H1 (cell line): Measurements from ENCODE around the gene CACNB2. TPM values are rescaled to one million over a fixed set of nuclear protein-coding genes. Genes with fewer than 3 reads are reported as not detected.

Experiments used
- CTCF ChIA-PET: fragments of 300-600 bp; sonication (Branson Sonifier 250); formaldehyde crosslinking; loops from one replicate; lab custom pipeline; 2021; ENCODE audit not compliant: partially characterized antibody; lab: Charles Lee
- POLR2A ChIA-PET: fragments of 300-600 bp; sonication (Branson Sonifier 250); formaldehyde crosslinking; loops from one replicate; lab custom pipeline; 2021; ENCODE audit warnings: inconsistent platforms; ENCODE audit not compliant: partially characterized antibody; lab: Charles Lee
- DNase-seq, 2 experiments: peaks; one replicate each; pipeline versions ENCODE4 v3.0.0 to v3.0.0-alpha.2; 2010 to 2022; ENCODE audit warnings: low spot score in 2 of 2, low read depth in 1 of 2, mixed read lengths in 1 of 2
- FAIRE-seq: peaks from 2 replicates; lab custom pipeline; 2011; peaks lifted over from hg19 to GRCh38; lab: Jason Lieb, UNC
- H2AFZ ChIP-seq: 2 replicates; pipeline ENCODE4 v1.8.1; 2012; ENCODE audit warnings: low read length, inconsistent platforms
- H2AK5ac ChIP-seq: 2 replicates; pipeline ENCODE4 v1.6.1; 2013; ENCODE audit warnings: low read depth, low read length
- H2BK120ac ChIP-seq: replicated peaks from 2 replicates; pipeline ENCODE3; 2013; ENCODE audit warnings: low read depth, low read length, inconsistent platforms
- H2BK12ac ChIP-seq: 2 replicates; pipeline ENCODE4 v1.6.1; 2013; ENCODE audit warnings: low read depth, low read length
- H2BK15ac ChIP-seq: 2 replicates; pipeline ENCODE4 v1.6.1; 2013; ENCODE audit warnings: low read length
- H2BK20ac ChIP-seq: 2 replicates; pipeline ENCODE4 v1.6.1; 2013; ENCODE audit warnings: low read length
- H2BK5ac ChIP-seq: 2 replicates; pipeline ENCODE4 v1.6.1; 2013; ENCODE audit warnings: low read depth, low read length
- H3K14ac ChIP-seq: 2 replicates; pipeline ENCODE4 v1.6.1; 2013; ENCODE audit warnings: inconsistent platforms; ENCODE audit not compliant: insufficient read length
- H3K18ac ChIP-seq: 2 replicates; pipeline ENCODE4 v1.6.1; 2013; ENCODE audit warnings: low read length; ENCODE audit errors: extremely low read depth
- H3K23ac ChIP-seq: 2 replicates; pipeline ENCODE4 v1.6.1; 2013; ENCODE audit warnings: inconsistent platforms; ENCODE audit not compliant: insufficient read length
- H3K23me2 ChIP-seq: 2 replicates; pipeline ENCODE4 v1.6.1; 2013; ENCODE audit warnings: low read depth, low read length
- H3K27ac ChIP-seq: 2 replicates; pipeline ENCODE4 v1.6.1; 2011; ENCODE audit warnings: low read depth, low read length, inconsistent platforms
- H3K27me3 ChIP-seq, 4 experiments: replicated peaks in 1 of 4; 1 replicate in 1 of 4; 2 replicates in 3 of 4; pipeline versions ENCODE4 v1.6.1 to v1.8.1; 2011 to 2013; ENCODE audit warnings: low read length in 3 of 4, mild to moderate bottlenecking in 3 of 4, inconsistent platforms in 2 of 4, mixed read lengths in 2 of 4, moderate library complexity in 1 of 4; ENCODE audit not compliant: control insufficient read depth in 3 of 4, insufficient read depth in 3 of 4; ENCODE audit errors: extremely low read depth in 1 of 4
- H3K36me3 ChIP-seq, 4 experiments: 2 replicates each; pipeline versions ENCODE4 v1.6.1 to v1.8.1; 2011 to 2013; ENCODE audit warnings: mild to moderate bottlenecking in 4 of 4, low read length in 3 of 4, moderate library complexity in 2 of 4, control low read depth in 1 of 4, inconsistent platforms in 1 of 4; ENCODE audit not compliant: insufficient read depth in 4 of 4, control insufficient read depth in 2 of 4
- H3K4ac ChIP-seq: replicated peaks from 2 replicates; pipeline ENCODE3; 2013; ENCODE audit warnings: low read length, low read depth, mixed read lengths, inconsistent platforms; ENCODE audit not compliant: insufficient read length
- H3K4me1 ChIP-seq, 4 experiments: replicated peaks in 1 of 4; 1 replicate in 1 of 4; 2 replicates in 3 of 4; pipeline versions ENCODE4 v1.6.1 to v1.8.1; 2011 to 2013; ENCODE audit warnings: low read length in 3 of 4, inconsistent platforms in 2 of 4, mixed read lengths in 1 of 4; ENCODE audit not compliant: insufficient read depth in 4 of 4, control insufficient read depth in 3 of 4
- H3K4me2 ChIP-seq, 2 experiments: 2 replicates each; pipeline versions ENCODE4 v1.6.1 to v1.8.1; 2011 to 2013; ENCODE audit warnings: low read depth in 2 of 2, low read length in 2 of 2, control low read depth in 1 of 2, inconsistent platforms in 1 of 2, mild to moderate bottlenecking in 1 of 2; ENCODE audit not compliant: insufficient read depth in 1 of 2
- H3K4me3 ChIP-seq, 4 experiments: fragments of 200-600, 300-600 bp in 1 of 4; sonication (generic), shearing (Covaris generic), sonication (Bioruptor Twin) in 1 of 4; 2 replicates each; pipeline versions ENCODE4 v1.5.1 to v1.8.1; 2011 to 2016; ENCODE audit warnings: low read length in 4 of 4, low read depth in 3 of 4, control low read depth in 2 of 4, inconsistent platforms in 2 of 4, mild to moderate bottlenecking in 2 of 4, mixed read lengths in 1 of 4, moderate library complexity in 1 of 4; ENCODE audit not compliant: insufficient read depth in 2 of 4; ENCODE audit errors: extremely low read depth in 1 of 4
- H3K56ac ChIP-seq: replicated peaks from 2 replicates; pipeline ENCODE3; 2013; ENCODE audit warnings: low read depth, mild to moderate bottlenecking, mixed read lengths, low read length, inconsistent platforms; ENCODE audit not compliant: insufficient read length
- H3K79me1 ChIP-seq: 2 replicates; pipeline ENCODE4 v1.6.1; 2013; ENCODE audit warnings: low read depth, low read length, control low read depth
- H3K79me2 ChIP-seq, 2 experiments: 2 replicates each; pipeline versions ENCODE4 v1.6.1 to v1.8.1; 2012 to 2013; ENCODE audit warnings: low read length in 2 of 2, mild to moderate bottlenecking in 2 of 2, inconsistent platforms in 1 of 2; ENCODE audit not compliant: insufficient read depth in 2 of 2, control insufficient read depth in 1 of 2
- H3K9ac ChIP-seq, 4 experiments: replicated peaks in 1 of 4; 1 replicate in 1 of 4; 2 replicates in 3 of 4; pipeline versions ENCODE4 v1.6.1 to v1.8.1; 2011 to 2013; ENCODE audit warnings: low read depth in 3 of 4, low read length in 3 of 4, control low read depth in 2 of 4, mild to moderate bottlenecking in 2 of 4, moderate library complexity in 2 of 4, inconsistent platforms in 1 of 4; ENCODE audit errors: extremely low read depth in 1 of 4
- H3K9me3 ChIP-seq, 2 experiments: 2 replicates each; pipeline versions ENCODE4 v1.6.1 to v1.8.1; 2012 to 2013; ENCODE audit warnings: mild to moderate bottlenecking in 2 of 2, moderate library complexity in 2 of 2, control low read depth in 1 of 2, inconsistent platforms in 1 of 2, low read depth in 1 of 2, low read length in 1 of 2, mixed read lengths in 1 of 2; ENCODE audit not compliant: insufficient read depth in 2 of 2
- H4K20me1 ChIP-seq, 2 experiments: replicated peaks in 1 of 2; 2 replicates each; pipeline versions ENCODE3 to v1.8.1; 2011 to 2013; ENCODE audit warnings: inconsistent platforms in 2 of 2, low read length in 2 of 2, mild to moderate bottlenecking in 1 of 2; ENCODE audit not compliant: insufficient read depth in 2 of 2, control insufficient read depth in 1 of 2
- H4K5ac ChIP-seq: 2 replicates; pipeline ENCODE4 v1.6.1; 2013; ENCODE audit warnings: low read length, low read depth, mixed read lengths, inconsistent platforms; ENCODE audit not compliant: insufficient read length
- H4K8ac ChIP-seq: 2 replicates; pipeline ENCODE4 v1.8.0; 2013; ENCODE audit warnings: mild to moderate bottlenecking, moderate library complexity, low read length, inconsistent platforms; ENCODE audit not compliant: insufficient read depth; ENCODE audit errors: extremely low read depth
- H4K91ac ChIP-seq: replicated peaks from 2 replicates; pipeline ENCODE3; 2013; ENCODE audit warnings: low read length, mixed read lengths, inconsistent platforms; ENCODE audit not compliant: insufficient read length
- SP1 ChIP-seq: IDR thresholded peaks from 2 replicates; pipeline ENCODE4 v1.6.1; 2011; ENCODE audit warnings: low read depth, low read length
- SP2 ChIP-seq: IDR thresholded peaks from 2 replicates; pipeline ENCODE4 v1.6.1; 2012; ENCODE audit warnings: mild to moderate bottlenecking, low read length, inconsistent platforms
- WGBS, 2 experiments: shearing (Covaris generic) in 1 of 2; methylation state at CpG; one replicate each; pipeline versions ENCODE4 v1.1.6 to v1.1.7; 2013 to 2015; ENCODE audit warnings: low lambda C conversion rate in 2 of 2, mixed read lengths in 2 of 2, inconsistent platforms in 1 of 2, low coverage in 1 of 2, missing lambda C conversion rate in 1 of 2; ENCODE audit not compliant: insufficient replicate concordance in 2 of 2, insufficient coverage in 1 of 2, insufficient read length in 1 of 2; ENCODE audit errors: extremely low coverage in 1 of 2, missing lambda C conversion rate in 1 of 2; 5-methylcytosine and 5-hydroxymethylcytosine counted together
- polyA plus RNA-seq, 7 experiments: library from polyadenylated mRNA; depleted of rRNA in 3 of 7; stranded (reverse) in 5 of 7; unstranded in 2 of 7; fragments of >200 nt in 5 of 7; fragments of 200-250 nt in 2 of 7; gene quantifications; 1 replicate in 5 of 7; 2 replicates in 1 of 7; 4 replicates in 1 of 7; pipeline versions ENCODE4 v1.2.1 to v1.2.3, GENCODE V29; 2011 to 2013; ENCODE audit warnings: missing spikeins in 2 of 7, mixed read lengths in 2 of 7
- total RNA-seq: library from RNA; stranded (reverse); fragmentation: NEBNext Ultra II Directional; extraction: Animal tissue kit (Norgen Biotek cat#: 25700); gene quantifications from 2 replicates; pipeline ENCODE4 v1.2.1, GENCODE V29; 2021
- TF ChIP-seq, protein P1 (sequence below): IDR thresholded peaks from 2 replicates; pipeline ENCODE4 v1.6.1; 2012; ENCODE audit warnings: low read length, inconsistent platforms

Gene CACNB2
- total and polyA plus RNA-seq, 2 of the 8 experiments (the other 6 are each of a cell fraction or from before 2014, with no cell fraction given), result 2.4 to 3.2 TPM

DNA sequence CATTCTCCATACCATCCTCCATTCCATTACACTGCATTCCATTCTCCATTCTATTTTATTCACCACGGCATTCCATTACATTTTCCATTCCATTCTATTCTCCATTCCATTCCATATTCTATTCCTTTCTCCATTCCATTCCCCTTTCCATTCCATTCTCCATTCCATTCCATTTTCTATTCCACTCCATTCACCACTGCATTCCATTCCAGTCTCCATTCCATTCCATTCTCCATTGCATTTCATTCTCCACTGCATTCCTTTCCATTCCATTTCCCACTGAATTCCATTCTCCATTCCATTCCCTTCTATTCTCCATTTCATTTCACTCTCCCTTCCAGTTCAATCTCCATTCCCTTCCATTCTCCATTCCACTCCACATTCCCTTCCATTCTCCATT lies 431.6 kb downstream of the CACNB2 start:
- H2BK120ac ChIP-seq, result no peak overlapping the region

More for the DNA sequence above, 431.6 kb downstream of the CACNB2 start:
- H4K20me1 ChIP-seq, result no peaks in the 10 kb centered on the region
- H3K79me2 ChIP-seq, result no peaks in the 10 kb centered on the region
- no peak overlapping the region for H2BK20ac ChIP-seq
- H4K5ac ChIP-seq, result no peak overlapping the region
- H4K8ac ChIP-seq, result no peak overlapping the region
- ChIA-PET POLR2A (no interaction called here), CTCF (no interaction called here)
- H3K4me1 ChIP-seq, result no peaks in the 10 kb centered on the region
- no peak overlapping the region for H4K91ac ChIP-seq
- H3K79me1 ChIP-seq, result no peaks in the 10 kb centered on the region
- peaks cover 12 to 68% of the 10 kb centered on the region in 2 experiments for H3K9me3 ChIP-seq
- no peak overlapping the region for H3K18ac ChIP-seq
- no peak overlapping the region for H3K56ac ChIP-seq
- no peak overlapping the region for H3K14ac ChIP-seq
- H3K4me2 ChIP-seq, result no peak overlapping the region
- H3K27me3 ChIP-seq, result no peaks in the 10 kb centered on the region
- peaks cover 55% of the 10 kb centered on the region; the same call in 1 of the 2 replicates for H3K23me2 ChIP-seq
- H3K36me3 ChIP-seq, result peaks cover 0 to 12% (median 0%) of the 10 kb centered on the region in 4 experiments; a peak in 1 of 8 replicates
- H2BK5ac ChIP-seq, result no peak overlapping the region
- no peak overlapping the region for H3K4me3 ChIP-seq
- no peak overlapping the region for H3K4ac ChIP-seq
- H2AFZ ChIP-seq, result no peak overlapping the region
- H2BK12ac ChIP-seq, result peak overlapping the region; percentile 60; the same call in 1 of the 2 replicates
- TF ChIP-seq SP2 (no peak), SP1 (peak; percentile 66; the same call in 1 of the 2 replicates)
- TF ChIP-seq, protein P1, sequence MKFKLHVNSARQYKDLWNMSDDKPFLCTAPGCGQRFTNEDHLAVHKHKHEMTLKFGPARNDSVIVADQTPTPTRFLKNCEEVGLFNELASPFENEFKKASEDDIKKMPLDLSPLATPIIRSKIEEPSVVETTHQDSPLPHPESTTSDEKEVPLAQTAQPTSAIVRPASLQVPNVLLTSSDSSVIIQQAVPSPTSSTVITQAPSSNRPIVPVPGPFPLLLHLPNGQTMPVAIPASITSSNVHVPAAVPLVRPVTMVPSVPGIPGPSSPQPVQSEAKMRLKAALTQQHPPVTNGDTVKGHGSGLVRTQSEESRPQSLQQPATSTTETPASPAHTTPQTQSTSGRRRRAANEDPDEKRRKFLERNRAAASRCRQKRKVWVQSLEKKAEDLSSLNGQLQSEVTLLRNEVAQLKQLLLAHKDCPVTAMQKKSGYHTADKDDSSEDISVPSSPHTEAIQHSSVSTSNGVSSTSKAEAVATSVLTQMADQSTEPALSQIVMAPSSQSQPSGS, result no peak
- TF ChIP-seq, all 59 proteins: peak for 1
- WGBS, 2 experiments, result 88 to 100% methylated on average over 1 of the region's 1 CpG
- Histone ChIP-seq H2AK5ac (no peak overlapping the region), H3K23ac (no peak overlapping the region), H3K9ac (no peak overlapping the region), H3K27ac (no peak overlapping the region), H2BK15ac (no peak overlapping the region)
- DNase-seq, result no peak
- FAIRE-seq, result no peak
